Mucosa of stomach (tissue), 1 donor: ENCODE results near the gene ULK3.

Source experiments
- H3K27me3 ChIP-seq: one replicate; pipeline ENCODE4 v1.7.0; 2013; ENCODE audit warnings: mild to moderate bottlenecking, low read length; ENCODE audit not compliant: control insufficient read depth, insufficient read depth
- H3K36me3 ChIP-seq: one replicate; pipeline ENCODE4 v1.7.0; 2013; ENCODE audit warnings: low read length; ENCODE audit not compliant: control insufficient read depth, insufficient read depth
- H3K4me1 ChIP-seq: one replicate; pipeline ENCODE4 v1.7.0; 2013; ENCODE audit warnings: mild to moderate bottlenecking, low read length; ENCODE audit not compliant: control insufficient read depth, insufficient read depth
- H3K4me3 ChIP-seq: one replicate; pipeline ENCODE4 v1.7.0; 2013; ENCODE audit warnings: low read length
- H3K9ac ChIP-seq: one replicate; pipeline ENCODE4 v1.7.0; 2013; ENCODE audit warnings: mild to moderate bottlenecking, low read length, moderate library complexity
- H3K9me3 ChIP-seq: one replicate; pipeline ENCODE4 v1.7.0; 2013; ENCODE audit warnings: mild to moderate bottlenecking, low read length, moderate library complexity; ENCODE audit not compliant: control insufficient read depth
- donor health status: Pancreatic carcinoma.

Gene ULK3

DNA sequence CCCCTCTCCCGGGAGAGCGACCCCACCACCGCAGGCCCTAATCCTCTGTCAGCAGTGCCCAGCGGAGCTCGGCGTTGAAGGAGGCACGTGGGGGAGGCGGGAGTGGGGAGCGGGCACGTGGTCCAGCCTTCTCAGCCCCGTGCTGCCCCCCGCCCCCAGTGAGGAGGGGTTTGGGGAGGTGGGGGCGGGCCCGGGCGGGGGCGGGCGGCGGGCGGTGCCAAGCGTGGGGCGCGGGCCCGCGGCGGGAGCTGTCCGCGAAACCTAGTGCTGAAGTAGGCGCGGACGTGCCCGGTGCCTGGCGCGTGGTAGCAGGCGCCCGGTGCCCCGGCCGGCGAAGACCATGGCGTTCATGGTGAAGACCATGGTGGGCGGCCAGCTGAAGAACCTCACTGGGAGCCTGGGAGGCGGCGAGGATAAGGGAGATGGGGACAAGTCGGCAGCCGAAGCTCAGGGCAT is 16.6 kb downstream of the ULK3 start, which contains the start of gene CPLX3:
TSS of gene CPLX3 (plus strand) at position 264 of the 456 bp plus-strand sequence. CDS start at position 341, 77 bp downstream.
- Histone ChIP-seq H3K4me3 (no peak within 1 kb of the TSS), H3K9ac (no peak within 1 kb of the TSS), H3K27me3 (peaks cover 32% of the 10 kb centered on the region), H3K4me1 (no peaks in the 10 kb centered on the region), H3K36me3 (no peaks in the 10 kb centered on the region), H3K9me3 (no peaks in the 10 kb centered on the region)

DNA sequence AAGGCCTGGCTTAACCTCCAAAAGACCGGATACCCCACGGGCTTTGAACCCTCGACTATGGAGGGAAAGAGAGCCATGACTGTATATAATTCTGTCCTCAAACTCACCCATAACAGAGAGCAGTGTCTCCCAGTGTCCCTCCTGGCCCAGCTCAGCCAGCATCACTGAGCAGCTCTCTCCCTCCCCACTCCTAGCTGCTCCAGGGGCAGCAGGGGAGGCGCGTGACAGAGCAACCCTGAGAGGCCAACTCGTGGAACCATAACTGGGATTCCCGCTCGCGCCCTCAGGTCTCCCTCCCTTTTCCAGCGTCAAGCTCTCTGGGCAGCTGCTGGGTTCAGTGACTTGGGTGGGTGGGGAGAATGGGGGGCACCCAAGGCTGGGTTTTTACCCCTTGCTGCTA is 17.1 kb downstream of the ULK3 start:
- Histone ChIP-seq H3K4me3 (no peak overlapping the region), H3K9ac (no peak overlapping the region), H3K27me3 (peaks cover 32% of the 10 kb centered on the region), H3K4me1 (no peaks in the 10 kb centered on the region), H3K9me3 (no peaks in the 10 kb centered on the region), H3K36me3 (no peaks in the 10 kb centered on the region)

DNA sequence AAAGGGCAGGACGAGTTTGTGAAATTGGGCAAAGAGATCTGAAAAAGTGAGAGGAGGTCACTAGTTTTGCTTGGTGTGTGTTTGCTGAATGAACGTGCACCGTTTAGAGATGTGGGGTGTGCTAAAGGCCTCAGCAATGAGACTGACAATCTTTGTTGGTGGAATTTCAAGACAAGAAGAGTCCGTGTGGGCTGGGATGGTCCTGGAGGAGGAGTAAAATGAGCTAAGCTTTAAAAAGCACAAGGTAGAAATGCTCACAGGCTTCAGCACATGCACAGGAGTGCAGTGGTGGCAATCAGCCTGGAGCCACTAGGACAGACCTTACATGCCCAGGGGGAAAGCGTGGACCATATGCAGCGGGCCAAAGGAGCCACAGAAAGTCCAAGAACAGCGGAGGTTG is 18.0 kb downstream of the ULK3 start:
- H3K36me3 ChIP-seq: no peaks in the 10 kb centered on the region
- H3K4me1 ChIP-seq: no peaks in the 10 kb centered on the region
- H3K27me3 ChIP-seq: peaks cover 32% of the 10 kb centered on the region
- H3K4me3 ChIP-seq: no peak overlapping the region
- no peak overlapping the region for H3K9ac ChIP-seq
- no peaks in the 10 kb centered on the region for H3K9me3 ChIP-seq

DNA sequence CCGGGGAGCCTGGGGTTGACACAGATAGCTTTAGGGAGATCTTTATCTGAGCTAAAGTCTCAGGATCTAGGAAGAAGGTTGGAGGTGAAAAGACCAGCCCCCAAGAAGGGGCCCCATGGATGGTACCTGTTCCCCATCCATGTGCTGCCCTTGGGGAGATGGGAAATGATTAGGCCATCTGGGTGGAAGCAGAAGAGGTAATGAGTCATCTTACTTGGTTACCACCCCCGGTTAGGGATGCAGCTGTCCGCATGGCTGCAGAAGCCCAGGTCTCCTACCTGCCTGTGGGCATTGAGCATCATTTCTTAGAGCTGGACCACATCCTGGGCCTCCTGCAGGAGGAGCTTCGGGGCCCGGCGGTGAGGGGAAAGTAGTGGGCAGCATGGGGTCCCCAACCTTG is 19.6 kb downstream of the ULK3 start:
- Histone ChIP-seq H3K27me3 (peaks cover 24% of the 10 kb centered on the region), H3K36me3 (no peaks in the 10 kb centered on the region), H3K9ac (no peak overlapping the region), H3K4me1 (peaks cover 8% of the 10 kb centered on the region), H3K4me3 (no peak overlapping the region), H3K9me3 (no peaks in the 10 kb centered on the region)

DNA sequence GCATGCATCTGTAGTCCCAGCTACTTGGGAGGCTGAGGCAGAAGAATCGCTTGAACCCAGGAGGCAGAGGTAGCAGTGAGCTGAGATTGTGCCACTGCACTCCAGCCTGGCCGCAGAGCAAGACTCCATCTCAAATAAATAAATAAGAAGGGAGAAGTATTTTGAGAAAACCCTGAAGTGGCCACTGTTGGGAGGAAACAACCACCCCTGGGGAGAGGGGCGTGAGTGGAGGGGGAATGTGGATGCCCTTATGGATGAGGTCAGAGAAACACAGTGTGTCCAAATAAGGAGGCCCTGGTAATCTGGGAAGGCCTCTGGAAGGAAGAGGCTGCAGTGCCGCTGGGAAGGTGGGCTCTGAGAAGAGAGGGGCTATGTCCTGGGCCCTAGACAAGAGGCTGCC is 20.7 kb downstream of the ULK3 start:
- Histone ChIP-seq H3K4me1 (peaks cover 17% of the 10 kb centered on the region), H3K9me3 (no peaks in the 10 kb centered on the region), H3K9ac (no peak overlapping the region), H3K27me3 (peaks cover 13% of the 10 kb centered on the region), H3K4me3 (no peak overlapping the region), H3K36me3 (no peaks in the 10 kb centered on the region)

DNA sequence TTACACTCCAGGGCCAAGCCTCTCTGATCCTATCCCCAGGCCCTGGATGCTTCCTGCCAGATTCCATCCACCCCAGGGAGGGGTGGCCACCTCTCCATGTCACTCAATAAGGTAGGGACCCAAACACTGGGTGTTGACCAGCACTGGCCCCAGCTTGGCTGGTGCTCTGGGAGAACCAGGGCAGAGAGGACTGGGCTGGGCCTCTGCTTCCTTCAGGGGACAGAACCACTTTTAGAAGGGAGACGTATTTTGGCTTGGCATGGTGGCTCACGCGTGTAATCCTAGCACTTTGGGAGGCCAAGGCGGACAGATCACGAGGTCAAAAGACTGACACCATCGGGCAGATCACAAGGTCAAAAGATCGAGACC is 21.2 kb downstream of the ULK3 start:
- Histone ChIP-seq H3K4me1 (peaks cover 20% of the 10 kb centered on the region), H3K9me3 (no peaks in the 10 kb centered on the region), H3K4me3 (no peak overlapping the region), H3K27me3 (peaks cover 8% of the 10 kb centered on the region), H3K9ac (no peak overlapping the region), H3K36me3 (no peaks in the 10 kb centered on the region)

GRCh38 chr15:74821091-74821789 is 21.7 kb downstream of the ULK3 start:
- Histone ChIP-seq H3K27me3 (peaks cover 5% of the 10 kb centered on the region), H3K4me3 (no peak overlapping the region), H3K36me3 (no peaks in the 10 kb centered on the region), H3K9ac (no peak overlapping the region), H3K4me1 (peaks cover 20% of the 10 kb centered on the region), H3K9me3 (no peaks in the 10 kb centered on the region)

GRCh38 chr15:74820056-74820455 is 22.9 kb downstream of the ULK3 start:
- Histone ChIP-seq H3K4me1 (peaks cover 25% of the 10 kb centered on the region), H3K9me3 (no peaks in the 10 kb centered on the region), H3K4me3 (no peak overlapping the region), H3K36me3 (no peaks in the 10 kb centered on the region), H3K27me3 (no peaks in the 10 kb centered on the region), H3K9ac (no peak overlapping the region)

DNA sequence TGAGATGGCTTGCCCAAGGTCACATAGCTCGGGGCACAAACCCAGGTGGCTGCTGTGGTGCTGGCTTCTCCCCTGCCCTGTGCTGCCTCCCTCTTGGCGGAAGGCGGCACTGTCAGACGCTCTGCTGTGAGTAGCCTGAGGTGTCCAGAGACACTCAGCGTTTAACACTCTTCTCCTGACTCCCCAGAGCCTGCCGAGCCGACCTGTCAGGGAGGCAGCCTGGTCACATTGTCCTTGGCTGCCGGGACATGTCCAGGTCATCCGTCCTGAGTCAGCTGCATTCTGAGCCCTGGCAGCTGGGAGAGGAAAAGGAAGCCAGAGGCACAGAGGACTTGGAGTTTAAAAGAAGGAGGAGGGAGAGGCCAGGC is 25.6 kb downstream of the ULK3 start:
- Histone ChIP-seq H3K9ac (no peak overlapping the region), H3K4me1 (peaks cover 29% of the 10 kb centered on the region), H3K9me3 (no peaks in the 10 kb centered on the region), H3K27me3 (no peaks in the 10 kb centered on the region), H3K4me3 (no peak overlapping the region), H3K36me3 (no peaks in the 10 kb centered on the region)

GRCh38 chr15:74816624-74817369 is 26.2 kb downstream of the ULK3 start:
- H3K9ac ChIP-seq: no peak overlapping the region

DNA sequence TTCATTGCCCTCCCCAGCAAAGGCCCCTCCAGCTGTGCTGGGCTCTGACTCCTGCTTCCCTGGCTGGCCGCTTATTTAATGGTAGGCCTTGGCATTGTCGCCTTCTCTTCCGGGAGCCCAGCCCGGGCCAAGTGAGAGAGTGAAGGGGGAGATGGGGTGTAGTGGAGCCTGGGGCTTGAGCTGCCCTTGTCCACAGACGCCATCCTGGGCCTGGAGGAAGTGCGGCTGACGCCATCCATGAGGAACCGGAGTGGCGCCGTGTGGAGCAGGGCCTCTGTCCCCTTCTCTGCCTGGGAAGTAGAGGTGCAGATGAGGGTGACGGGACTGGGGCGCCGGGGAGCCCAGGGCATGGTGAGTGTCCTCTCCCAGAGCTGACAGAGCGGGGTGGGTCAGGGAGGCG is 27.0 kb downstream of the ULK3 start:
- H3K27me3 ChIP-seq: no peaks in the 10 kb centered on the region
- no peak overlapping the region for H3K9ac ChIP-seq
- no peaks in the 10 kb centered on the region for H3K9me3 ChIP-seq
- H3K4me1 ChIP-seq: peaks cover 29% of the 10 kb centered on the region
- no peaks in the 10 kb centered on the region for H3K36me3 ChIP-seq
- H3K4me3 ChIP-seq: no peak overlapping the region

More at GRCh38 chr15:74816624-74817369, 26.2 kb downstream of the ULK3 start:
- Histone ChIP-seq H3K27me3 (no peaks in the 10 kb centered on the region), H3K4me1 (peaks cover 29% of the 10 kb centered on the region), H3K4me3 (no peak overlapping the region), H3K36me3 (no peaks in the 10 kb centered on the region), H3K9me3 (no peaks in the 10 kb centered on the region)

GRCh38 chr15:74815121-74815934 is 27.6 kb downstream of the ULK3 start:
- no peaks in the 10 kb centered on the region for H3K27me3 ChIP-seq
- H3K9me3 ChIP-seq: no peaks in the 10 kb centered on the region
- H3K4me1 ChIP-seq: peaks cover 29% of the 10 kb centered on the region
- no peaks in the 10 kb centered on the region for H3K36me3 ChIP-seq
- H3K4me3 ChIP-seq: no peak overlapping the region
- H3K9ac ChIP-seq: no peak overlapping the region
